ENCODE measurements around the gene PIK3R6. TPM values are rescaled to one million over a fixed set of nuclear protein-coding genes. Genes with fewer than 3 reads are reported as not detected.

Gene PIK3R6
- total and polyA plus RNA-seq, 3 donors from 2014 or later, result 1.3 to 2.6 (median 2.5) TPM

- Histone ChIP-seq H3K27ac (no peak overlapping the region), H3K4me1 (no peaks in the 10 kb centered on the region), H3K36me3 (ENCODE audit: low read depth, missing control alignments) (no peaks in the 10 kb centered on the region), H3K27me3 (no peaks in the 10 kb centered on the region), H3K4me3 (no peak overlapping the region), H3K9me3 (no peaks in the 10 kb centered on the region)
- WGBS, 2 donors, result 58 to 69% methylated on average over 2 of the region's 2 CpGs
- TF ChIP-seq CTCF (IDR thresholded peaks at IDR 0.05) (no peak), POLR2A (IDR thresholded peaks at IDR 0.05) (no peak)
- intact Hi-C loops (cut with DNase I; ENCODE audit: low total_unique reads), result no loop called here
- no peak for DNase-seq
These were observed 41.7 kb downstream of the PIK3R6 start for GRCh38 chr17:8825802-8826201.

GRCh38 chr17:8823279-8823678, 44.2 kb downstream of the PIK3R6 start:
- Histone ChIP-seq H3K27ac (no peak overlapping the region), H3K27me3 (no peaks in the 10 kb centered on the region), H3K4me1 (no peaks in the 10 kb centered on the region), H3K4me3 (no peak overlapping the region), H3K9me3 (no peaks in the 10 kb centered on the region), H3K36me3 (ENCODE audit: low read depth, missing control alignments) (no peaks in the 10 kb centered on the region)
- intact Hi-C loops (cut with DNase I; ENCODE audit: low total_unique reads), result no loop called here
- WGBS, 2 donors, result 95 to 97% methylated on average over 5 of the region's 5 CpGs
- TF ChIP-seq POLR2A (IDR thresholded peaks at IDR 0.05) (no peak), CTCF (IDR thresholded peaks at IDR 0.05) (no peak)
- no peak for DNase-seq

GRCh38 chr17:8822401-8823035, 45.0 kb downstream of the PIK3R6 start:
- no peaks in the 10 kb centered on the region for H3K9me3 ChIP-seq
- H3K4me1 ChIP-seq, result no peaks in the 10 kb centered on the region
- 77 to 89% methylated on average over 5 of the region's 5 CpGs for WGBS, 2 donors
- H3K27me3 ChIP-seq, result no peaks in the 10 kb centered on the region
- TF ChIP-seq CTCF (IDR thresholded peaks at IDR 0.05) (no peak), POLR2A (IDR thresholded peaks at IDR 0.05) (no peak)
- no peaks in the 10 kb centered on the region for H3K36me3 ChIP-seq (ENCODE audit: low read depth, missing control alignments)
- no peak overlapping the region for H3K27ac ChIP-seq
- intact Hi-C loops (cut with DNase I; ENCODE audit: low total_unique reads), result no loop called here
- no peak overlapping the region for H3K4me3 ChIP-seq
- DNase-seq, result no peak

GRCh38 chr17:8821446-8822105, 45.9 kb downstream of the PIK3R6 start:
- Histone ChIP-seq H3K27me3 (no peaks in the 10 kb centered on the region), H3K9me3 (no peaks in the 10 kb centered on the region), H3K4me3 (no peak overlapping the region), H3K27ac (no peak overlapping the region), H3K36me3 (ENCODE audit: low read depth, missing control alignments) (no peaks in the 10 kb centered on the region), H3K4me1 (no peaks in the 10 kb centered on the region)
- TF ChIP-seq CTCF (IDR thresholded peaks at IDR 0.05) (no peak), POLR2A (IDR thresholded peaks at IDR 0.05) (no peak)
- no peak for DNase-seq
- intact Hi-C loops (cut with DNase I; ENCODE audit: low total_unique reads), result no loop called here
- WGBS, 2 donors, result 87 to 91% methylated on average over 10 of the region's 10 CpGs

Measured in testis (tissue), 3 donors.